A549 treated with AZD2906 at 1 μM for 4 hours (cell line): Measurements from ENCODE around the gene RHBDL1. TPM values are rescaled to one million over a fixed set of nuclear protein-coding genes. Genes with fewer than 3 reads are reported as not detected.

Experiments used
- total RNA-seq: library from RNA; stranded (reverse); fragments of 200-300 nt; extraction: Qiagen RNA extraction; gene quantifications from 5 replicates; pipeline ENCODE4 v1.2.3, GENCODE V29; 2022

RHBDL1 gene
- total RNA-seq, 1 experiment from 2014 or later: 1.4 TPM

Other genes starting within 250 kb of the RHBDL1 start
- 40.4 to 75.7 TPM (median 67.9 TPM) in 5 replicates for gene CAPN15, start 148.0 kb upstream of the RHBDL1 start, total RNA-seq
- 0.08 to 0.28 TPM (median 0.26 TPM) in 5 replicates for gene PRR35, start 115.3 kb upstream of the RHBDL1 start, total RNA-seq
- 0.18 to 0.30 TPM (median 0.23 TPM) in 5 replicates for gene NHLRC4, start 108.7 kb upstream of the RHBDL1 start, total RNA-seq
- 28.4 to 42.0 TPM (median 39.2 TPM) in 5 replicates for gene PIGQ, start 105.7 kb upstream of the RHBDL1 start, total RNA-seq
- gene RAB40C, start 85.6 kb upstream of the RHBDL1 start, total RNA-seq: 14.1 to 20.1 TPM (median 19.5 TPM) in 5 replicates
- 0.04 to 0.17 TPM (median 0.12 TPM) in 5 replicates for gene WFIKKN1, start 44.7 kb upstream of the RHBDL1 start, total RNA-seq
- 79.9 to 151 TPM (median 141 TPM) in 5 replicates for gene METTL26, start 39.4 kb upstream of the RHBDL1 start, total RNA-seq
- 18.0 to 45.7 TPM (median 39.2 TPM) in 5 replicates for gene MCRIP2, start 33.8 kb upstream of the RHBDL1 start, total RNA-seq
- gene WDR90, start 26.3 kb upstream of the RHBDL1 start, total RNA-seq: 13.8 to 27.0 TPM (median 22.9 TPM) in 5 replicates
- 64.8 to 96.0 TPM (median 88.4 TPM) in 5 replicates for gene RHOT2, start 7.5 kb upstream of the RHBDL1 start, total RNA-seq
- 84.5 to 130 TPM (median 121 TPM) in 5 replicates for gene STUB1, start 4.7 kb downstream of the RHBDL1 start, total RNA-seq
- 67.4 to 83.2 TPM (median 83.1 TPM) in 5 replicates for gene JMJD8, start 8.7 kb downstream of the RHBDL1 start, total RNA-seq
- gene WDR24, start 14.7 kb downstream of the RHBDL1 start, total RNA-seq: 3.9 to 6.6 TPM (median 6.2 TPM) in 5 replicates
- 15.0 to 21.8 TPM (median 15.8 TPM) in 5 replicates for gene FBXL16, start 30.1 kb downstream of the RHBDL1 start, total RNA-seq
- gene METRN, start 39.4 kb downstream of the RHBDL1 start, total RNA-seq: 66.1 to 228 TPM (median 216 TPM) in 5 replicates
- 28.7 to 63.4 TPM (median 61.2 TPM) in 5 replicates for gene ANTKMT, start 45.5 kb downstream of the RHBDL1 start, total RNA-seq
- gene CCDC78, start 50.8 kb downstream of the RHBDL1 start, total RNA-seq: 3.4 to 6.3 TPM (median 5.2 TPM) in 5 replicates
- gene HAGHL, start 51.4 kb downstream of the RHBDL1 start, total RNA-seq: 17.6 to 20.2 TPM (median 18.6 TPM) in 5 replicates
- gene CIAO3, start 65.3 kb downstream of the RHBDL1 start, total RNA-seq: 22.4 to 33.1 TPM (median 30.0 TPM) in 5 replicates
- gene MSLN, start 85.1 kb downstream of the RHBDL1 start, total RNA-seq: 2.9 to 3.7 TPM (median 3.1 TPM) in 5 replicates
- gene RPUSD1, start 112.7 kb downstream of the RHBDL1 start, total RNA-seq: 34.4 to 58.3 TPM (median 53.4 TPM) in 5 replicates
- 14.5 to 32.9 TPM (median 24.5 TPM) in 5 replicates for gene CHTF18, start 112.9 kb downstream of the RHBDL1 start, total RNA-seq
- not detected in 5 replicates for gene GNG13, start 125.1 kb downstream of the RHBDL1 start, total RNA-seq